Activated T-cell treated with anti-CD3 and anti-CD28 coated beads, Interleukin-2, amount 50 U/mL, for 1 hour (primary cell): ENCODE results near the gene ASPHD2.

Experiments used
- DNase-seq: peaks from one replicate; pipeline ENCODE4 v3.0.0-alpha.2; 2020

The ASPHD2 gene

GRCh38 chr22:26479043-26479791 is 50.2 kb downstream of the ASPHD2 start:
- no peak for DNase-seq

- DNase-seq: no peak
These were observed 50.9 kb downstream of the ASPHD2 start for GRCh38 chr22:26479792-26480610.

- no peak for DNase-seq
These were observed 51.5 kb downstream of the ASPHD2 start for GRCh38 chr22:26480611-26480932.

GRCh38 chr22:26481112-26481693 is 52.1 kb downstream of the ASPHD2 start:
- DNase-seq: no peak

GRCh38 chr22:26481694-26482093 is 52.6 kb downstream of the ASPHD2 start:
- DNase-seq: no peak

GRCh38 chr22:26482161-26482560 is 53.1 kb downstream of the ASPHD2 start:
- DNase-seq: no peak

GRCh38 chr22:26483043-26483438 is 54.0 kb downstream of the ASPHD2 start:
- DNase-seq: no peak

- DNase-seq: peak; percentile 97
These were observed 54.6 kb downstream of the ASPHD2 start, which contains the start of the genes HPS4 and SRRD for GRCh38 chr22:26483439-26484359. Gene HPS4, minus strand, starts transcription at chr22:26483783. Its CDS starts 2,021 bp downstream, at chr22:26481762. Gene SRRD, plus strand, starts transcription at chr22:26483877. Its CDS starts 14 bp downstream, at chr22:26483891.

- no peak for DNase-seq
These were observed 55.3 kb downstream of the ASPHD2 start for GRCh38 chr22:26484360-26484706.

- DNase-seq: no peak
These were observed 56.0 kb downstream of the ASPHD2 start for GRCh38 chr22:26485013-26485412.

- no peak for DNase-seq
These were observed 56.8 kb downstream of the ASPHD2 start for GRCh38 chr22:26485806-26486390.

GRCh38 chr22:26486394-26486793 is 57.3 kb downstream of the ASPHD2 start:
- no peak for DNase-seq

- DNase-seq: no peak
These were observed 58.9 kb downstream of the ASPHD2 start for GRCh38 chr22:26487996-26488395.

GRCh38 chr22:26489447-26490036 is 60.5 kb downstream of the ASPHD2 start:
- DNase-seq: no peak

- no peak for DNase-seq
These were observed 63.2 kb downstream of the ASPHD2 start for GRCh38 chr22:26492220-26492619.

- no peak for DNase-seq
These were observed 65.4 kb downstream of the ASPHD2 start for GRCh38 chr22:26494506-26494905.
